HG03460 (cell line): ENCODE measurements around the gene ZBTB44.
"Not testable (repeated sequence)": the region's sequence is repeated elsewhere in the genome, so short reads cannot be mapped to it uniquely, and the experiment has no call there.

Source experiments
- ATAC-seq: cut with Tn5 transposase; IDR thresholded peaks from one replicate; pipeline ENCODE4 v1.9.1; 2021; ENCODE audit not compliant: unreplicated experiment

Gene ZBTB44

GRCh38 chr11:130249371-130249770 is 65.3 kb downstream of the ZBTB44 start:
- no peak for ATAC-seq

GRCh38 chr11:130247319-130247718 is 67.4 kb downstream of the ZBTB44 start:
- ATAC-seq: no peak

GRCh38 chr11:130246738-130247137 is 68.0 kb downstream of the ZBTB44 start:
- ATAC-seq: no peak

- ATAC-seq: no peak
Observed at GRCh38 chr11:130246270-130246669, 68.4 kb downstream of the ZBTB44 start.

- ATAC-seq: not testable (repeated sequence)
Observed at GRCh38 chr11:130245375-130245774, 69.3 kb downstream of the ZBTB44 start.

- no peak for ATAC-seq
Observed at GRCh38 chr11:130244848-130245247, 69.9 kb downstream of the ZBTB44 start.

GRCh38 chr11:130243816-130244215 is 70.9 kb downstream of the ZBTB44 start:
- peak; percentile 77 for ATAC-seq

GRCh38 chr11:130241713-130242112 is 73.0 kb downstream of the ZBTB44 start:
- ATAC-seq: no peak

GRCh38 chr11:130237282-130238006 is 77.3 kb downstream of the ZBTB44 start:
- no peak for ATAC-seq

- ATAC-seq: no peak
Observed at GRCh38 chr11:130234315-130234714, 80.4 kb downstream of the ZBTB44 start.

GRCh38 chr11:130233888-130234287 is 80.8 kb downstream of the ZBTB44 start:
- ATAC-seq: not testable (repeated sequence)

- peak; percentile 44 for ATAC-seq
Observed at GRCh38 chr11:130233486-130233885, 81.2 kb downstream of the ZBTB44 start.

- ATAC-seq: no peak
Observed at GRCh38 chr11:130227373-130227772, 87.3 kb downstream of the ZBTB44 start.

- no peak for ATAC-seq
Observed at GRCh38 chr11:130223291-130223971, 91.3 kb downstream of the ZBTB44 start.

- no peak for ATAC-seq
Observed at GRCh38 chr11:130220311-130221035, 94.2 kb downstream of the ZBTB44 start.

- no peak for ATAC-seq
Observed at GRCh38 chr11:130219148-130219547, 95.6 kb downstream of the ZBTB44 start.

- no peak for ATAC-seq
Observed at GRCh38 chr11:130218501-130219070, 96.1 kb downstream of the ZBTB44 start.

GRCh38 chr11:130217133-130218031 is 97.3 kb downstream of the ZBTB44 start:
- no peak for ATAC-seq

GRCh38 chr11:130216591-130217132 is 98.1 kb downstream of the ZBTB44 start:
- ATAC-seq: no peak

GRCh38 chr11:130216221-130216550 is 98.5 kb downstream of the ZBTB44 start:
- no peak for ATAC-seq
